BLaER1 (cell line): ENCODE measurements around the gene PIK3R1.
A peak's percentile ranks its signal among the peaks of the same experiment; 100 is the strongest.

Source experiments
- H3K27ac ChIP-seq: shearing (Covaris generic); formaldehyde crosslinking; 2 replicates; pipeline ENCODE4 v1.8.1; 2022
- H3K27me3 ChIP-seq: shearing (Covaris generic); formaldehyde crosslinking; 2 replicates; pipeline ENCODE4 v1.8.1; 2022
- H3K36me3 ChIP-seq: shearing (Covaris generic); formaldehyde crosslinking; 2 replicates; pipeline ENCODE4 v1.8.1; 2022
- H3K4me1 ChIP-seq: shearing (Covaris generic); formaldehyde crosslinking; 2 replicates; pipeline ENCODE4 v1.8.1; 2022
- H3K4me2 ChIP-seq: shearing (Covaris generic); formaldehyde crosslinking; 2 replicates; pipeline ENCODE4 v1.8.1; 2022
- H3K4me3 ChIP-seq: shearing (Covaris generic); formaldehyde crosslinking; 2 replicates; pipeline ENCODE4 v1.8.1; 2022
- H3K9ac ChIP-seq: shearing (Covaris generic); formaldehyde crosslinking; 2 replicates; pipeline ENCODE4 v1.8.1; 2022
- H3K9me3 ChIP-seq: shearing (Covaris generic); formaldehyde crosslinking; 2 replicates; pipeline ENCODE4 v1.8.1; 2022
- H4K20me1 ChIP-seq: shearing (Covaris generic); formaldehyde crosslinking; 2 replicates; pipeline ENCODE4 v1.8.1; 2022
- Cebpa-rat ChIP-seq: shearing (Covaris generic); IDR thresholded peaks from 2 replicates; pipeline ENCODE4 v1.8.1; 2022

Gene PIK3R1

DNA sequence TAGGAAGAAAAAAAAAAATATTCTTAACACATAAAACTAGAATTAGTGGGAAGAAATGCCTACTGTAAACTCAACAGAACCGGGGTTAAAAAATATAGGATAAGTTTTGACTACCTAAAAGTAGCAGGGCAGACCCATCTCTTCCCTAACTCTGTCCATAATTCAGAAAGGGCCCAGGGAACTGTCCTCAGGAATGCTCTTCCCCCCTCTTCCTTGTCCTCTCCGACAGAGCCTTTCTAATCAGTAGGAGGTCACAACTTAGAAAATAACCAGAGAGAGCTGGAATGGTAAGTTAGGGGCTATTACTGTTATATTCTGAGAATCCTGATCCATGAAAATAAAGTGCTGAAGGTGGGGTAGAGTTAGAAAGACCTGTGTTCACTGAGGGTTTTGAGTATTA is 22.2 kb downstream of the PIK3R1 start:
- H3K27ac ChIP-seq: peak overlapping the region; percentile 89
- H3K9ac ChIP-seq: peak overlapping the region; percentile 66
- peaks cover 20% of the 10 kb centered on the region; the same call in 1 of the 2 replicates for H4K20me1 ChIP-seq
- peak overlapping the region; percentile 86 for H3K4me2 ChIP-seq
- no peaks in the 10 kb centered on the region for H3K27me3 ChIP-seq
- peaks cover 86% of the 10 kb centered on the region for H3K4me1 ChIP-seq
- H3K36me3 ChIP-seq: peaks cover 11% of the 10 kb centered on the region; the same call in 1 of the 2 replicates
- no peak for TF ChIP-seq Cebpa-rat
- H3K9me3 ChIP-seq: no peaks in the 10 kb centered on the region
- peak overlapping the region; percentile 52 for H3K4me3 ChIP-seq

DNA sequence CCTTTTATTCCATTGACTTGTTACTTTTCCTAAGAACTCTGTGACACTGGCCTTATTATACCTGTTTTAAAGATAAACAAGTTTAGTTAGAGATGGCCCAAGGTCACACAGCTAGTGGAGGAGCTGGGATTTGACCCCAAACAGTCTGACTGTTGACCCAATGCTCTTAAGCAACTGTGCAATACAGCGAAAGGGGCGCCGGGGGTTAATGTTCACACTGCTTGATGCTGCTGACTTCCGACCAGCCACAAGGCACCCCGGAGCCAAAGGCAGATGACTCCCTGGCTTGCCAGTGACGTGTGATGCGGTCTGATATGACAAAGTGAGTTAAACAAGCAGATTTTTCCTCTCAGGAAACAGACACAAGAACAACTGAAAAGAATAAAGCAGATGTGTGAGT is 23.9 kb downstream of the PIK3R1 start:
- peak overlapping the region; percentile 86 for H3K4me2 ChIP-seq
- H3K27ac ChIP-seq: peak overlapping the region; percentile 89
- peak overlapping the region; percentile 59 for H3K4me3 ChIP-seq
- H3K36me3 ChIP-seq: peaks cover 3% of the 10 kb centered on the region; the same call in 1 of the 2 replicates
- H3K27me3 ChIP-seq: no peaks in the 10 kb centered on the region
- H3K9me3 ChIP-seq: no peaks in the 10 kb centered on the region
- peak overlapping the region; percentile 79 for H3K9ac ChIP-seq
- TF ChIP-seq Cebpa-rat: peak; percentile 45; the same call in 1 of the 2 replicates
- peaks cover 3% of the 10 kb centered on the region; the same call in 1 of the 2 replicates for H4K20me1 ChIP-seq
- H3K4me1 ChIP-seq: peaks cover 91% of the 10 kb centered on the region

DNA sequence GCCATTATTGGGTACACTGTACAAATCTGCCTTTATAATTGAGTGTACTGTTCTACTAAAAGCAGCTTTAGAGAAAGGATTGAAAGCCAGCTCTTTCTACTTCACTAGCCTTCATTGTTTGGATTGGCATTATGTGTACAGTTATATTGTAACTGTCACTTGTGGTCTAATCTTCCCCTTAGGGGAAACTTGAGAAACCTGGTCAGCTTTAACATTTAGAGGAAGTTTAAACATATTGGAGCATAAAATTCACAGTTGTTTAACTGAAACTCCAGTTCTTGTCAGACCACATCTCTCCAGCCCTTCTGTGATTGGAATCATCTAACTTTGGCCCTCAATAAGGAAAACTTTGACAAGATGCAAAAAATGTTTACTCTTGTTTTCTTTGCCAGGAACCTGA is 24.6 kb downstream of the PIK3R1 start:
- peak overlapping the region; percentile 86 for H3K4me2 ChIP-seq
- peak overlapping the region; percentile 79 for H3K9ac ChIP-seq
- TF ChIP-seq Cebpa-rat: no peak
- peak overlapping the region; percentile 59 for H3K4me3 ChIP-seq
- H3K27me3 ChIP-seq: no peaks in the 10 kb centered on the region
- H4K20me1 ChIP-seq: no peaks in the 10 kb centered on the region
- H3K4me1 ChIP-seq: peaks cover 89% of the 10 kb centered on the region
- H3K36me3 ChIP-seq: peaks cover under 1% of the 10 kb centered on the region; the same call in 1 of the 2 replicates
- H3K9me3 ChIP-seq: no peaks in the 10 kb centered on the region
- H3K27ac ChIP-seq: peak overlapping the region; percentile 89

DNA sequence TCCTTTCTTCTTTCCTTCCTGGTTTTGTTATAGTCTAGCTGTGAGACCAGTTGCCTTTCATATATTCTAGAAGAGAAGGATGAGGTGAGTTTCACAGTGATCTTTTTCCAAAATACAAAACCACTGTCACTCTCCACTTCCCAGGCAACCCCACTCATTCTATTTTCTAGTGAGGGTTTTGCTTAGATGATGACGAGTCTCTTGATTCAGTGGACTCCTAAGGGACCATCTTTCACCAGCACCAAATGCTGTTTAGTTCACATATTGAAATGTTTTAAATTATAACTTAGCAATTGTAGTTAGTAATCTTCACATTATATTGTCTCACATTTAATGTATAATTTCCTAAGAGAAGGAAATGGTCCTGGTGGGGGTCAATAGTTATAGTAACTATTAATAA is 25.2 kb downstream of the PIK3R1 start:
- peak overlapping the region; percentile 79 for H3K9ac ChIP-seq

DNA sequence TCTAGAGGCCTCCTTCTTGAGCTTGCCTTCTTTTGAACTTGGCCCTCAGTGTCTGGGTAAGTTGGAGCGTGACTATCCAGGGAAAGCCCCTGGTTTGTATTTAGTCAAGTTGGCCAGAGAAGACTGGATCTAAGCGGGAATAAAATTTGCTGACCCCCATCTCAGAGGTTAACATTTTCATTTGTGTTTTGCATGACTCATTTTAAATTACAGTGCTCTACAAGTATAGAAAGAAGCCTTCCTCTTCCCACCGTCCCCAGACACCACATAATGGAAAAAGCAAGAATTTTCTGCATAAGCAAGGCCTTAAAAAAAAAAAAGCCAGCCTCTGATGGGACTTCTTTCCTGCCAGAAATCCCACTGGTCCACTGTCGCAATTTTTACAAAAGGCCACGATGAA is 27.2 kb downstream of the PIK3R1 start:
- H3K9ac ChIP-seq: peak overlapping the region; percentile 64
- H3K9me3 ChIP-seq: peaks cover 8% of the 10 kb centered on the region
- H3K27ac ChIP-seq: peak overlapping the region; percentile 89
- no peak for TF ChIP-seq Cebpa-rat
- peaks cover 65% of the 10 kb centered on the region for H3K4me1 ChIP-seq
- no peaks in the 10 kb centered on the region for H3K27me3 ChIP-seq
- H4K20me1 ChIP-seq: 0 out of 2 replicates have a peak, but pooled peaks cover 5% of the 10 kb centered on the region
- H3K4me2 ChIP-seq: peak overlapping the region; percentile 86
- peaks cover 15% of the 10 kb centered on the region for H3K36me3 ChIP-seq
- no peak overlapping the region; the same call in 1 of the 2 replicates for H3K4me3 ChIP-seq

More for the DNA sequence above, 25.2 kb downstream of the PIK3R1 start:
- Histone ChIP-seq H3K36me3 (peaks cover 6% of the 10 kb centered on the region; the same call in 1 of the 2 replicates), H3K4me2 (peak overlapping the region; percentile 86), H3K27me3 (no peaks in the 10 kb centered on the region), H3K27ac (peak overlapping the region; percentile 89), H4K20me1 (no peaks in the 10 kb centered on the region), H3K4me3 (peak overlapping the region; percentile 59), H3K9me3 (no peaks in the 10 kb centered on the region; the same call in 1 of the 2 replicates), H3K4me1 (peaks cover 85% of the 10 kb centered on the region)
- no peak for TF ChIP-seq Cebpa-rat

DNA sequence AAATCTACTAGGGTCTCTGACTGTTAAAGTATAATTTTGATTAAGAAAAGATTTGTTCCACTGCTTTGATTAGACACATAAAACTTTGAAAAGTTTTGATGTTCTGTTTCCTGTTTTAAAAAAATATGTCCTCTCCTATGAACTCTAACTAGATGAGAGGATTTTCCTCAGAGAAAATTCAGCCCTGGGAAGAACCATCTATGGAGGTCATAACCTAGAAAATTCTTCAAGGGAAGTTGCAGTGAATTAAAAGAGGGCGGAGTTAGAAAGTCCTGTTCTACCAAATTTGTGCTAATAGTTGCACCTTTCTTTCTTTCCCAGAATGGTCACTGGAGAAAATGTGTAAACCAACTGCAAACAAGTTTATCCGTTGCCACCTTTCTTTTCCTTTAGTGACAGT is 27.7 kb downstream of the PIK3R1 start:
- Histone ChIP-seq H3K9ac (0 out of 2 replicates have a peak overlapping the region, but pooled peaks have one; percentile 64), H3K9me3 (peaks cover 8% of the 10 kb centered on the region), H3K27me3 (no peaks in the 10 kb centered on the region), H3K4me1 (peaks cover 60% of the 10 kb centered on the region), H3K4me3 (no peak overlapping the region), H3K4me2 (peak overlapping the region; percentile 86), H4K20me1 (0 out of 2 replicates have a peak, but pooled peaks cover 9% of the 10 kb centered on the region), H3K36me3 (peaks cover 15% of the 10 kb centered on the region), H3K27ac (peak overlapping the region; percentile 89)
- TF ChIP-seq Cebpa-rat: no peak

DNA sequence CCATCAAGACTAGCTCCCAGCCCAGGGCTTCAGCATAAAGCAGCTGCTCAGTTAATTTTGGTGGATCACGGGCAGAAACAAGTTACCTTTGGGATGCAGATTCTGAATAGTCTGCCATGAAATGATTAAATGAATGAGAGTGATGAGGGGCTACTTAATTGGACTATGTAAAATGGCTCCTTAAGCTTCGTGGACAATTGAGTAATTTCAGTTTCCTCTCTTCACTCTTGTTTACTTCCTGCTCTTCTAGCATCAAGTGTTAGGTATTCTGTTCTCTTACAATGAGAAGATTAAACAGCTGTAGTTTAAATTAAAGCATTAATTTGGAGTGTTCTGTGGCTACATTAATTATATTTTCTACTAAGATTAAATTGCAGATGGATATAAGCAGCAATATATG is 28.1 kb downstream of the PIK3R1 start:
- Histone ChIP-seq H3K27ac (peak overlapping the region; percentile 89), H3K9me3 (peaks cover 8% of the 10 kb centered on the region), H4K20me1 (peaks cover 9% of the 10 kb centered on the region; the same call in 1 of the 2 replicates), H3K4me3 (no peak overlapping the region), H3K9ac (no peak overlapping the region), H3K4me1 (peaks cover 56% of the 10 kb centered on the region), H3K27me3 (no peaks in the 10 kb centered on the region), H3K4me2 (peak overlapping the region; percentile 86), H3K36me3 (peaks cover 15% of the 10 kb centered on the region)
- no peak for TF ChIP-seq Cebpa-rat

DNA sequence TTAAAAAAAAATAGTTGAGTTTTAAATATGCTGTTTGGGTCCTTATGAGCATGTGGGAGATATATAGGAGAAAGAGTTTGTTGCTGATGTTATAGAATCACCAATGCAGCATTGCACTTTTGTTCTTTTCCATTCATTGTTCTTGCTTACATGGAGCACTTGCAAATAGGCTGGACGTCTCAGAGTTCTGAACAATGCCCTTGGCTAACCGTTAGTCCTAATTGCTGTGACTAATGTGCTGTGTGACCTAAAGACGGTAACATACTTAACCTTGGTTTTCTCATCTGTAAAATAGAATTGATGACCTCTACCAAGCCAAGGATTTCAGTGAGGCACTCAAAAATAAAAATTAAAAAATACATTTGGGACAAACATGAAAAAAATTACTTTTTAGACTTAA is 29.8 kb downstream of the PIK3R1 start:
- Histone ChIP-seq H3K36me3 (peaks cover 19% of the 10 kb centered on the region), H3K4me2 (no peak overlapping the region), H3K27me3 (no peaks in the 10 kb centered on the region), H3K9ac (no peak overlapping the region), H3K27ac (no peak overlapping the region), H3K4me1 (peaks cover 62% of the 10 kb centered on the region), H3K9me3 (peaks cover 8% of the 10 kb centered on the region), H4K20me1 (peaks cover 25% of the 10 kb centered on the region), H3K4me3 (no peak overlapping the region)
- TF ChIP-seq Cebpa-rat: no peak

DNA sequence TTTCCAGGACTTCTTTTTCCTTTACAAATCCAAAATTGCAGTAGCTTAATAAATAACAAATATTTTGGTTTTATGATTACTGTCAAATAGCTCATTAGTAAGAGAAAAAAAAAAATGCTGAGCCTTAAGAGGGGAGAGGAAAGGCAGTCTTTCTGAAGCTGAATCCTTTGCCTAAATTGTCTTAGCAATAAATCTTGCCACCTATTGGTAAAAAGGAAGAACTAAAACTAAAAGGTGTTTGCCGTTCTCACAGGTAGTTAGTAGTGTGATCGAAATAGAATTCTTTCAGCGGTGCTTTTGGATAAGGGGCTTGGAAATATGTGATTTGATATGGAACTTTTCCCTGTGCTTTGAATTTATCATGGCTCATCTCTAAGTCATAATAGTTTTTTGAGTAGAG is 31.2 kb downstream of the PIK3R1 start:
- Histone ChIP-seq H3K4me2 (no peak overlapping the region), H4K20me1 (peaks cover 40% of the 10 kb centered on the region), H3K27ac (no peak overlapping the region), H3K4me3 (no peak overlapping the region), H3K27me3 (no peaks in the 10 kb centered on the region), H3K36me3 (peaks cover 19% of the 10 kb centered on the region), H3K9ac (no peak overlapping the region), H3K4me1 (peaks cover 64% of the 10 kb centered on the region), H3K9me3 (peaks cover 8% of the 10 kb centered on the region)
- TF ChIP-seq Cebpa-rat: no peak

DNA sequence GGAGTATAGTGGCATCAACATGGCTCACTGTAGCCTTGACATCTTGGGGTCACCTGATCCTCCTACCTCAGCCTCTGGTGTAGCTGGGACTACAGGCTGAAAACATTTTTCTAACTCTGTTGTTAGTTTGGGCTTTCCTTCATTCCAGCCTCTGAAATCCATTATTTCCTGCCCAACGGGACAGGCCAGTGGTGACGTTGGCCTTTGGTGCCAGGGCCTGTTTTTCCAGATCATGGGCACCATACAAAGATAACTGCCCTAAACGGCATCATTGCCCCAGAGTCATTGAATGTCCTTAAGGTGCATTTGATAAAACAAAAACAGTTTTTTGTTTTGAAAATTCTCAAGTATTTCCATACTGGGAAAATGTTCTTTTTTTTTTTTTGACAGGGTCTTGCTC is 32.1 kb downstream of the PIK3R1 start:
- no peak overlapping the region for H3K4me2 ChIP-seq
- peaks cover 19% of the 10 kb centered on the region for H3K36me3 ChIP-seq
- H3K4me3 ChIP-seq: no peak overlapping the region
- peaks cover 48% of the 10 kb centered on the region for H4K20me1 ChIP-seq
- H3K27ac ChIP-seq: no peak overlapping the region
- H3K9me3 ChIP-seq: peaks cover 8% of the 10 kb centered on the region
- peaks cover 64% of the 10 kb centered on the region for H3K4me1 ChIP-seq
- H3K27me3 ChIP-seq: no peaks in the 10 kb centered on the region
- no peak overlapping the region for H3K9ac ChIP-seq
- TF ChIP-seq Cebpa-rat: no peak
